NCI-H510A (cell line): Measurements from ENCODE around the gene AMOTL2.

Experiments
- DNase-seq: peaks from one replicate; lab custom pipeline; 2025; lab: John Stamatoyannopoulos, UW

The AMOTL2 gene

DNA sequence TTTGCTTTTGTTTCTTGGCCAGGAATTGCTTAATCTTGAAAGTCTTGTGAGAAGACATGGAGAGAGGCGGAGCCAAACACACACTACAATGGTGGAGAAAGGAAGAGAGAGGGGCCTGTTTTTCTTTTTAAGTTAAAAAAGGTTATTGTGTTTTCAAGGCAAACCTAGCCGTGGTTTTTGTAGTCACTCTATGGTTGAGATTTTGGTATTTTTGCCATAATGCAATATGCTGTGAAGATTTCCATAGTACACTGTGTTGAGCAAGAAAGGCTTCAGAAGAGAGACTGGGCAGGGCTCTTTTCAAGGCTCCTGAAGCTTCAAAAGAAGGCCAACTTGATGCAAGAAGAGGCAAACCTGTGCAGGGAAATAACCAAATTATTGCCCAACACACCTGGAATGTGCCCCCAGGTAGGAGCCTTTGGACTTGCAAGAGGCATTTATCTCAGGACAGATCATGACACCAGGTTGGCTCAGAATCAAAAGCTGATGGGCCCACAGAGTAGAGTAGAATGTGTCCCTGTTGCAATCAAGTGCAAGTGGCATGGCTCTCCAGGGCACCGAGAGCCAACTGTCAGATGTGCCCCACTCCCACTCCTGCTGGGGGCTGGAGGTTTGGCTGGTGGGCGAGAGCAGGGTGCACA is 22.1 kb downstream of the AMOTL2 start:
- no peak for DNase-seq

DNA sequence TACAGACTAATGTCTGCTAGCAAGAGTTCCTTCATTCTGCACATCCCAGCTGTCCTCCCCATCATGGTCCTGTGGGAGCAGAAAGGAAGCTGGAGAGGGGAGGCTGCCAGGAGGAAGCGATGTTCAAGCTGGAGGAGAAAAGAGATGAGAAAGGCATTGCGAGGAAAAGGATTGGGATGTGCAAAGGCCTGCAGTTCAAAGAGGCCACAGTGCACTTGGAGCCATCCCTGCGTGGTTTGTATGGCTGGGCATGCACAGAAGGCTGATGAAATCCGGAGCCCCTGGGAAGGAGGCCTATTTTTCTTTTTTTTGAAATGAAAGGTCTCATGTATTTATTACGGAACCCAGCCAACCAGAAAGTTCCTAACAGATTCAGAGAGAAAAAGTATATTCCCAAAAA is 22.8 kb downstream of the AMOTL2 start:
- DNase-seq: no peak

DNA sequence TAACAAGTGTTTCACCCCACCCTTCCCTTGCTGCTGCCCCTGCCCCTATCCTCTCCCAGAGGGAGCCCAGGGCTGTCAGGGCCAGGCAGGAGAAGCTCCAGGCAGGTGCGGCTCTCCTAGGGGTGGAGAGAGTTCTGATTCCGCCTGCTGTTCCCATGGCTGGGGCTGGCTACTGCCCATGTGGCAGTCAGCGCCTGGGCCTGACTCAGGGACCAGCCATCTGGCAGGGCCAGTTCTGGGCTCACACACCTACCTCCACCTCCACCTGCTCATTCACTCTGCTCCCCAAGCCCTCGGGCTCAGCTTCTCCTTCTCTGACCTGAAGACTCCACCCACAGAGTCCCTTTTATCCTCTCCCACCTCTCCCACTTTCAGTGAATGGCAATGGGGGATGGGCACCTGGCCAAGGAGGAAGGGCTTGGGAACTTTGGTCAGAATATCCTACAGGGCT is 23.4 kb downstream of the AMOTL2 start:
- DNase-seq: no peak

DNA sequence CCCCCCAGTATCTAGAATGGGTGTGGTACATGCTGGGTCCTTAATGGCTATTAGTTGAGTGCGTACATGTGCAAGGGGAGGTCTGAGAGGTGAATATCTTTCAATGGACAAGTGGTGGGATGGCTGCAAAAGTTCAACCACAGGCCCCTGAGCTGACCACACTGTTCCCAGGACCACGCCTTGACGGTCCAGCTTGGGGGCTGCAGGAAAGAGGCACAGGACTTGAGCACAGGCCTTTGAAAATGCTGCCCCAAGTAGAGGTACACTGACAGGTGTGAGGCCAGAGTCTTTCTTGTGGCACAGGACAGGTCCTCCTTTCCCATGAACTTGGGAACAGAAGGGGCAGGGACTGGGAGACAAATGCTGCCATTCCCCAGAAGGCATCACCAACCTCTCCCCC is 24.0 kb downstream of the AMOTL2 start:
- DNase-seq: no peak

DNA sequence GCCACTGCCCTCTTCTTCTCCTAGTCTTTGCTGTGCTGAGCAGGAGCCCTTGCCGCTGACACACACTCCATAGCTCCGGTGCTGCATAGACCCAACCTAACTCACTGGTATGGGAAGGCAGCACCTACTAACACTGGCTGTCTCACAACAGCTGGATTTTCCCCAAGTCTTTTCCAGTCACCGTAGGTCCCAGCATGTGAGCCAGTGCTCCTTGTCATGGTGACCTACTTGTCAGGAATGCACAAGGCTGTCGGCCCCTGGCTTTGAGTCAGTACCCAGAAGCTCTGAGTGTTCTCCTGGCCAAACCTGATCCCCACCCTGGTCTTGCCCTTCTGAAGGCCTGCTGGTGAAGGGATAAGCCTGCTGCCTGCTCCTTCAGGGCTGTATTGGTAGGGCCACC is 25.7 kb downstream of the AMOTL2 start:
- DNase-seq: no peak

DNA sequence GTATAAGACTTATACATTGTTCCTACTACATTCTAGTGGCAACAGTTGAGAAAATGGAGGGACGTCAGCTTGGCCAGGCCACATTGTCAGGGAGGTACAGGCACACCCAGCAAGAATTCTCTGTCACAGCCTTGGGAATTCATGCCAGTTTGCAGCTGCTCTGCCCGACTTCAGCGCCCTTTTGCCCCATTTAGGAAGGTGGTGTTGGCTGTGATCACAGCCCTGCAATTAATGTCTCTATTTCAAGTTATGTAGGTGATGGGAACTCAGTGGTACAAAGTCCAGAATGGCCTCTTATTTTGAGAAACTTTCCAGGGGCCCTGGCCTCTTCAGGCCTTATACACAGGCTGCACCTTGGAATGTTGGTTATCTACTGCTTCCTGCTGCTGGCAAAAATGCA is 26.7 kb downstream of the AMOTL2 start:
- no peak for DNase-seq

DNA sequence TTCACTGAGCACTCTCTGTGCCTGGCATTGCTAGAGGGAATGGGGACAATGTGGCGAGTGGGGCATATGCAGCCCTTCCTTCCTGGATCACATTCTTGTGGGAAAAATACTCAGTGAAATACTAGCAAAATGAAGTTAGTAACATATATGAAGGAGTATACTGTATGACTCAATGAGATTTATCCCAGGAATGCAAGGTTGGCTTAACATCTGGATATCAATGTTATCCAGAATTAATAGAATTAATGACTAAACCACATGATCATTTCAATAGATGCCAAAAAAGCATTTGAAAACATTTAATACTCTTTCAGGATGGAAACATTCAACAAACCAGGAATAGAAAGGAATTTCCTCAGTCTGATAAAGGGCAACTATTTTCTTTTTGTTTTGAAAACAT is 27.5 kb downstream of the AMOTL2 start:
- DNase-seq: no peak

DNA sequence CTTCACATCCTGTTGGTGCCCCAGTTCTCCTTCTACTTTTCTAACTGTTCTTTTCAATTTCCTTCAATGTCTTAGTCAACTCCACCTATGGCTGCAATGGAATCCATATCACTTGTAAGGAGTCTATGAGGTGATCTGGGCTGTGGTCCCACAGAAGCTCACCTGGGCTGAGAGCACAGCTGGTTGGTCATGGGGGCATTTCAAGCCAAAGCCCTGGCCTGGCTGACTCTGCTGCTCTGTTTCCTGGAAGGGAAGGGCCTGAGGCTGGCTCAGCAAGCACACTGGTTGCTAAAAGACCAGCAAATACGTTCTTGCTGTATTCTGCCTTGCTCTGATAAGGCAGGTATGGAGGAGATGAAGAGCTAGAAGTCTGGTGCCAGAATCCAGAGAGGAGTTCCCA is 29.0 kb downstream of the AMOTL2 start:
- no peak for DNase-seq

DNA sequence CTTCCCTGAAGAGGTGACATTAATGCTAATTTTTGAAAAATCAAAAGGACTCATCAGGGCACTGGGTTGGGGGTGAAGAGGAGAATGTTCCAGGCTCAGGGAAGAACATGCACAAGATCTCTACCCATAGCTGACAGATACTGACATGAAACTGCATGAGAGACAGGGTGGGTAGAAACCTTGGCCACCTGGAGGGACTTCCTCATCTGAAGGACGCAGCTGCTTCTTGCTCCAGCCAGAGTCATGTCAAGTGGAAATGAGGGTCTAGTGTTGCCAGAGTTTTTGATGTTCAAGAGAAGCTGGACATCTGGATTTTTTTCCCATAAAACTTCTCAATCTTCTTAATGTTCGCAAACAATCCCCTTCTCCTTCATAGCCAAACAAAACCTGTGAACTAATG is 29.7 kb downstream of the AMOTL2 start:
- DNase-seq: no peak

DNA sequence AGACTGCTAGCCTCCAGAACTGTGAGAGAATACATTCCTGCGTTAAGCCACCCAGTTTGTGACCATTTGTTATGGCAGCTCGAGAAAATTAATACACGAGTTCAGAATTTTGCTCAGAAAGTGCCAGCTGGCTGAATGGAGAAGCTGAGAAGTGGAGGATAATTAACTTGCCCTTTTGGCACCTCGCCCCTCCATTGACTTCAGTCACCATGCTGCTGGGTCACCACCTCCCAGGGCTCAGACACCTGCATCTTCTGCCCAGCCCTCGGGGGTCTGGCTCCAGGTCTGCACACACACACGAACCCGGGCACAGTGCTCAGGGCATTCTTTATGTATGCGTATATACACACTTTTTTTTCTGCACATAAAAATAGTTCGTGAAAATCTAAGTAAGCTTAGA is 32.0 kb downstream of the AMOTL2 start:
- no peak for DNase-seq

DNA sequence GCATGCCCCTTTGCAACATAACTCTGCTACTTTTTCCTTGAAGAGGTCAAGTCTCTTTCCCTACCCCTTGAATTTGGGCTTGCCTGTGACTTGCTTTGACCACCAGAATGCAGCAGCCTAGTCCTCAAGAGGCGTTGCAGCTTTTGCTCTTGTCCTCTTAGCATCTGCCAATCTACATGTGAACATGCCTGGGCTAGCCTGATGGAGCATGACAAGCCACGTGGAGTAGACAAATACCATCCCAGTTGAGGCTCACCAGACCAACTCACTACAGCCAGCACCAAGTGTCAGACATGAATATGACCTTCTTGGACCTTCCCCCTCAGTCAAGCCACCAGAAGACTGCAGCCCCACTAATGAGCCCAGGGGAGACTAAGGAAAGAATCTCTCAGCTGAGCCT is 32.9 kb downstream of the AMOTL2 start:
- DNase-seq: no peak

DNA sequence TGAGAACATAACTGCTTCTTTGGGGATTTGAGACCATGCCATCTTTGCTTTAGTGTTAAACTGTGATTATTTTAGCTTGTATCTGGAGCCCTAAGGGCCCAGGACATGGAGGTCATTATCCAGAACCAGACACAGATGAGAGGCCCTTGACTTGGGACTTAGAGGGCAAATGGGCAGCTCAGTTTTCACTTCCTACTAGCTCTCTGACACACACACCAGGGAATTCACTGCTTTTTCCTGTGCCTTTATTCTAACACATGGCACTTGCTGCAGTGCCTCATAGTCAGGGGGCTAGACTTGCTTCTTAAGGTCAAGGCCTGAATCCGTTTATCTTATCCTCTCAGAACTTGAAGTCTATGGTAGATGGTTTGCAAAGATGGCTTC is 33.3 kb downstream of the AMOTL2 start:
- no peak for DNase-seq

DNA sequence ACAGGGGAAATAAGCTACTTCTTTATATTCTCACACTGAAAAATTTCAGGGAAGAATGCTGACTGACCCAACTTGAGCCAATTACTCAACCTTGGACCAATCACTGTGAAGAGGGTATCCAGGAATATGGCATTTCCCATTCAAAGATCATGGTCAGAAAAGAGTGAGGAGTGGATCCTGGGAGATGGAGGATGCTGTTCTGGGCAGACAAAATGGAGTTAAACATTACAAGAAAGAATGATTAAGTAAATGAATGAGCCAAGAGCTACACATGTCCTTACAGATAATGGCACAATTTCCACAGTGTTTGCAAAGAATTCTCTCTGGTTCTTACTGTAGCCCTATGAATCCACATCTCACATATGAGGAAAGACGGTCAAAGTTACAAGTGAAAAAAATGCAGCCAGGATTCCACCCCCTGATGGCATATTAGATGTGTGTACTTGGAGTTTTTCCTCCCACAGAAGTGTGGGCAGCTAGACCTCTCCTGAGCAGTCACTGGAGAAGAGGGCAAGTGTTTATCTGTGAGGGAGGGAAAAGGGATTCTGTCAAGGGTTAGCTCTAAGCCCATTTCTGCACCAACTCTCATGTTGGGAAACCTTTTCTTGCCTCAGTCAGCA is 33.8 kb downstream of the AMOTL2 start:
- no peak for DNase-seq

DNA sequence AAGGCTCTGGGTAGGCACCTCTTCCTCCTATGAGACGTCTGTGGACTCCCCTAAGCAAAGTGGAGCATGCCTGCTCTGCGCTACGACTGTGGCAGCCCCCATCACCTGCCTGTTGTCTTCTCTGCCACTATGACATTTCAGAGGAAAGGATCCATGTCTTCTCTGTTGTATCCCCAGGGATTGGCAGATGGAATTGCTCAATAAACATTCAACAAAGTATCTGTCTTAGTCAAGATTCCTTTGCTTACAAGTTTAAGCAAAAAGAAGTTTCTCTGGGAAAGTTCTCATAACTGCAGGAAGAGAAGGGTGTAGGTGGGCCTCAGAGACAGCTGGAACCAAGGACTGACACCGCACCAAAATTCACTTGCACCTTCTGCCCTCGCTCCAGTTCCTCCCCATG is 34.3 kb downstream of the AMOTL2 start:
- DNase-seq: no peak

DNA sequence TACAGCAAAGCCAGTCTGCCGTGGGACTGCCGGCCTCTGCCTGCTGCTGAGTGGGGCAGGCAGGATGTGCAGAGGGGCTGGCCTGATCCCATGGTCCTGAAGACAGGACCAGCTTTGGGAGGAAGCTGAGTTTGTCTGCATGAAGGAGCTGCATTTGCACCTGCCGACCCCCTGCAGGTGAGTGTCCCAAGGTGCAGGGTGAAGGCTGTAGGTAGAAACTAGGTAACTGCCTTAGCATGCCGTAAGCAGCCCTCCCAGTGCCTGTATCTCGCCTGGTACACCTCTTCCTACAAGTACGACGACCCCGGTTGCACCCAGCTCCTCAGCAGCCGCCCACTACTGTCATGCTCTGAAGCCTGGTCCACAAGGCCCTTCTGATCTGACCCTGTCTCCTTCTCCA is 34.9 kb downstream of the AMOTL2 start:
- no peak for DNase-seq

DNA sequence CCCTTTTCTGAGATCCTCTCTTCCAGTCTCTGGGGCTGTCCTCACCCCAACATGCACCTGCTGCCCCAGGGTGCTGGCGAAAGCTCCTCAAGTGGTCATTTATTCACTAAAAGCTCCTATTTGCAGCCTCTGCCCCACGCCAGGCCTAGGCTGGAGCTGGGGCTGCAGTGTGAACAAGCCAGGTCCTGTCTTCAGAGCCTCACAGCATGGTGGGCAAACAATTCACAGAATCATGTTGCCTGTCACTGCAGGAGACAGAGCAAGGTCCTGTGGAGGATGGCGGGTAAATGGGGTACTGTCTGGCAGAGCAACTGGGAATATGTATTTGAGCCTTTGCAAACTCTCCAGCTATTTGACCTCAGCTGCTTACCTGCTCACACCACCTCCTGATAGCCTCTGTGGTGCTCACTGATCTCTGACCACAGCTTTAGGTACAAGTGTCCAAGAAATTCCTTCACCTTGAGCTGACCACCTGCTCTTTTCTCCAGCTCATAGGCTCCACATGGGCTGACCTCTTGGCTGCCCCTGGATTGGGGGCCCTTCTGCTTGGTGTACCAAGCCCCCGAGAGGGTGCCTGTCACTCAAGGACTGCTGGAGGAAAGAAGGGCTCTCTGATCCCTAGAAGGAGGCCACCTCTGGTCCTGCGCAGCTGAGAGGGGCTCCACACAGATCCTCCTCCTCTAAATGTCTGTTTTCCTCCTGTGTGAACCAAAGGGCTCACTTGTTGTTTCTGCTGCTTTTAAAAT is 35.6 kb downstream of the AMOTL2 start:
- no peak for DNase-seq

DNA sequence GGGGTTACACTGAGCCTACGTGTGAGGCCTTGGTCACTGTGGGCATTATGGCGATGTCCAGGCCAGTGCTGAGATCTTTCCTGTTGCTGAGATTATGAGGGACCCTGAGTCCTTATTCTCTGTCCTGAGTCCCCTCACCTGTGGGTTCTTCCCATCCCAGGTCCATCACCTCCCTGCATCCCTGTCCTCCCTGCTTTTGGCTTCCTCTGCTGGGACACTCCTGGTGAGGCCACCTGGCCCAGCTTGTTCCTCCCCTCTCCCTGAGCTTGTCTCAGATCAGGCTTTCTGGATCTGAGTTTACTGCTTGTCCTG is 36.1 kb downstream of the AMOTL2 start:
- no peak for DNase-seq

DNA sequence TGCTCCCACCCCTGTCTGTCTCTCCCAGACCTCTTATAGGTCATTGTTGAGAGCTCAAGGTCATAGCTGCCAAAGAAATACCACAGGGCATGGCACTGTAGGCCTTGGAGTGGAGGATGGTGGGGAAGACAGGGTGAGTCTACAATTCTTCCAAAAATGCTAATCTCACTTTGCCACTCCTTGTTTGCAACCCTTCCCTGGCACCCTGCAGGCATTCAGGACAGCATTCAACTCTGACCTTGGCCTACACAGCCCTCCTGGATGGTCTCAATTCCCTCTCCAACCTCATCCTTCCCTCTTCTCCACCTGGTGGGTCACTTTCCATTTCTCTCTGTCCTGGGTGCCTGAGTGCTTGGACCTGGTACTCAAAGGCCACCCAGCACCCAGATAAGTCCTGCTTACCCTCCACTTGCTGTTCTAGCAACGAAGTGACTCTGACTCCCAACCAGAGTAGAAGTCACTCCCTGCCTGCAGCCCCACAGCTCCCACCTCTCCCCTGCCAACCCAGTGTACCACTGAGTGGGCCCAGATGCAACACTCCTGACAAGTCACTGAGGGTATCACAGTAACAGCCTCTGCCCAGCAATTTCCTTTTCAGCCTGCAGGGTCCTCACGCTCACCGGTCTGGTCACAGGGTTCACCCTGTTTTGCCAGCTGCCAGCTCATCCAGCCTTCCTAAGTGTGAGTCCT is 36.6 kb downstream of the AMOTL2 start:
- DNase-seq: no peak

DNA sequence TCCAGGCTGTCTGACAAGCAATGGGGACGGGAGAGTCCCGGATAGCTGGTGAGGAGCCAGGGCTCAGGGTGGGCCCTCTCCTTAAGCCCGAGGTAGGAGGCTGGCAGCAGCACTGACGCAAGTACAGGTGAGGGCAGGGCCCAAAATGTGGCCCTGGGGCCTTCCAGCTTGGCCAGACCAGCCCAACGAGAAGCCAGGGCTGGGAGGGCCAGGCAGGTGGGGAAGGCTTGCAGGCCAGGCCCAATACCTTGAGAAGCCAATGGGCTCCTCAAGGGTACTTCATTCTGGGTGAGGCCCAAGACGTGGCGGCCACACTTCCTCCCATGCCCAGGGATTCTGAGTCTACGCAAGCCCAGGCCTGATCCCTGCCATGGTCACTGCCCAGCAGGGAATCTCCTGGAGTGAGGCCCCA is 37.2 kb downstream of the AMOTL2 start:
- no peak for DNase-seq

DNA sequence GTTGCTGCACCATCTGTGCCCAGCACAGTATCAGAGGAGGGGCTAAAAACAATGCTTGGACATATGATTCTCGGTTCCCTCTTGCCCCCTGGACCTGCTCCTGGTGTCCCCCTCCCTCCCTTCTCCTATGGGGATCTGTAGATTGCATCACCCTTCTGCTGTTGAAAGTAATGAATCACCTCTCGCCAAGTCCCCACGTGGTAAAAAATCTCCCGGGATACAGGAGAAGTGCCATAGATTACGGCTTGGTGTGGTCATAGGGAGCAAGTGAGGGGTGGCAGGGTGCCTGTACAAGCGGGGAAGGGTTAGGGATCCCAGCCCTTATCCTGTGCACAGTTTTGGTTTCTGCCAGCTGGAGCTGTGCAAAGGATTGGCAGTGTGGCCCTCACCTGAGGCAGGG is 37.7 kb downstream of the AMOTL2 start:
- no peak for DNase-seq

DNA sequence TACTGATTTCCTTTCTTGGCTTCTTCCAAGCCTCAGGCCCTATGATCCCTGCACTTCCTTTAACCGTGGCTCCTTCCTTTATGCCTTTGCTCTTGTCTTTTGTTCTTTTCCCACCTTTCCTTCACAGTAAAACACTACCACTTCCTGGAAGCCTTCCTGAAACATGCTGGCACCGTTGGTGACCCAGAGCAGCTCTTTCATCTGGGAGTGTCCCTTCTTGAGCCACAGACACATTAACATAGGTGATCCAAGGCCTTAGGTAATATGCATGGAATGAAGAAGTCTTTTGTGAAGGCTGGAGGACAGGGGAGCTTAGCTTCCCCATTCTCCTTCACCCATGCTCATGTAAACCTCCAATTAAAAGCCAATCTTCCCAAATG is 39.4 kb downstream of the AMOTL2 start:
- no peak for DNase-seq

DNA sequence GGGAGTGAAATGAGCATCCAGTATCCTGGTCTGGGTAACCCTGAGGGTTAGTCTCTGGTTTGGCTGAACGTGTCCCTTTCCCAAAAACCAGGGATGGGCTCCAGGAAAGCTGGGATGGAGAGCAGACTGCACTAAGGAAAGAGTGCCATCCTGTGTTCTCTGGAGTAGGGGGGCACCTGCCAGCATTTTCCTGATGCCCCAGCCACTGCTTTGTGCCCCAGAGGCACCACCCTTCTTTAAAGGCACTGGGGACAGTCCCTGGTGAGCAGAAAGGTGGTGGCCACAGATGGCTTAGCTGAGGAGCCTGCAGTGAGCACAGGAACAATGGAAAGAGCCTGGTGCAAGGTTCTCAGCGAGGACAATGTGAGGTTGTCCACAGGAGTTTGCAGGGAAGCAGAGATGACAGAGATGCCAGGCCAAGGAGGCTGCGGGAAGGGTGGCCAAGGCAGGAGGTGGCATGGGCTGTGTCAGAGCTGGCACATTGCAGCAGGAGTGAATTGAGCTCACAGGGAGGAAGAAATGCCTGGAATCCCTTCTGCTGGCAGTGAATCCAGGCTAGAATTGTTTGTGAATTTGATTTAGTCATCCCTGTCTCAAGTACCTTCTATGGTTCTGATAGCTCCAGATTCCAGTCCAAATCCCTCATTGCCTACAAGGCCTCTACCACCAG is 39.9 kb downstream of the AMOTL2 start:
- DNase-seq: no peak
